B cell (primary cell): ENCODE data around the gene FFAR3. TPM values are rescaled to one million over a fixed set of nuclear protein-coding genes. Genes with fewer than 3 reads are reported as not detected.

Source experiments
- ATAC-seq: fragments of 200-7000 bp; cut with Tn5 transposase; one replicate; pipeline ENCODE4 v1.10.0; 2021; ENCODE audit warnings: low read depth, mild to moderate bottlenecking, moderate number of reproducible peaks, moderate library complexity
- CTCF ChIA-PET: fragments of 350-600 bp; sonication (Branson Sonifier 250); formaldehyde crosslinking; loops from one replicate; lab custom pipeline; 2021; ENCODE audit warnings: antibody characterized with exemption, inconsistent platforms; lab: Charles Lee
- POLR2A ChIA-PET: fragments of 350-600 bp; sonication (Branson Sonifier 250); formaldehyde crosslinking; loops from one replicate; lab custom pipeline; 2021; ENCODE audit warnings: antibody characterized with exemption; lab: Charles Lee
- DNase-seq: peaks from one replicate; pipeline ENCODE4 v3.0.0; 2013
- H2AFZ ChIP-seq: 2 replicates; pipeline ENCODE4 v1.6.1; 2012; ENCODE audit warnings: mild to moderate bottlenecking, low read depth, low read length; ENCODE audit not compliant: insufficient read depth, poor library complexity, severe bottlenecking
- H3K27ac ChIP-seq, 2 donors: 1 replicate in 1 of 2; 2 replicates in 1 of 2; pipeline ENCODE4 v1.5.1; 2012 to 2013; ENCODE audit warnings: low read length in 2 of 2, mild to moderate bottlenecking in 2 of 2, moderate library complexity in 1 of 2
- H3K27me3 ChIP-seq, 4 experiments: fragments of 200-600 bp in 1 of 4; sonication (generic) in 1 of 4; replicated peaks in 1 of 4; 1 replicate in 2 of 4; 2 replicates in 2 of 4; pipeline versions ENCODE4 v1.6.1 to v1.7.0; 2013 to 2016; ENCODE audit warnings: low read length in 3 of 4, mild to moderate bottlenecking in 2 of 4, mixed read lengths in 1 of 4, moderate library complexity in 1 of 4; ENCODE audit not compliant: insufficient read depth in 4 of 4, control insufficient read depth in 3 of 4; ENCODE audit errors: control extremely low read depth in 1 of 4
- H3K36me3 ChIP-seq, 2 experiments: replicated peaks in 1 of 2; 1 replicate in 1 of 2; 2 replicates in 1 of 2; pipeline versions ENCODE4 v1.6.1 to v1.7.1; 2013; ENCODE audit warnings: low read length in 1 of 2; ENCODE audit not compliant: insufficient read depth in 2 of 2, control insufficient read depth in 1 of 2; ENCODE audit errors: control extremely low read depth in 1 of 2, extremely low read depth in 1 of 2
- H3K4me1 ChIP-seq, 2 donors: fragments of 200-600 bp in 1 of 2; sonication (generic) in 1 of 2; 1 replicate in 1 of 2; 2 replicates in 1 of 2; pipeline versions ENCODE4 v1.5.1 to v1.6.1; 2013 to 2017; ENCODE audit warnings: low read length in 2 of 2; ENCODE audit not compliant: control insufficient read depth in 2 of 2, insufficient read depth in 2 of 2
- H3K4me2 ChIP-seq: replicated peaks from 2 replicates; pipeline ENCODE3; 2012; ENCODE audit warnings: mild to moderate bottlenecking, low read depth, low read length; ENCODE audit not compliant: poor library complexity, severe bottlenecking
- H3K4me3 ChIP-seq, 5 experiments: fragments of 200-600 bp in 1 of 5; sonication (generic) in 1 of 5; 1 replicate in 3 of 5; 2 replicates in 2 of 5; pipeline versions ENCODE4 v1.5.1 to v1.7.0; 2011 to 2016; ENCODE audit warnings: low read length in 4 of 5, mild to moderate bottlenecking in 4 of 5, low read depth in 2 of 5, control low read depth in 1 of 5, moderate library complexity in 1 of 5; ENCODE audit not compliant: insufficient read depth in 1 of 5; ENCODE audit errors: control extremely low read depth in 1 of 5, extremely low read depth in 1 of 5
- H3K79me2 ChIP-seq: fragments of 200-600 bp; sonication (generic); one replicate; pipeline ENCODE4 v1.6.0; 2016; ENCODE audit warnings: low read length; ENCODE audit not compliant: control insufficient read depth, insufficient read depth
- H3K9ac ChIP-seq: fragments of 200-600 bp; sonication (generic); 2 replicates; pipeline ENCODE4 v1.6.1; 2017; ENCODE audit warnings: mild to moderate bottlenecking, low read length, moderate library complexity
- H3K9me3 ChIP-seq, 3 donors: one replicate each; pipeline versions ENCODE4 v1.6.1 to v1.7.1; 2013; ENCODE audit warnings: low read length in 2 of 3; ENCODE audit not compliant: control insufficient read depth in 2 of 3, insufficient read depth in 1 of 3; ENCODE audit errors: control extremely low read depth in 1 of 3
- H4K20me1 ChIP-seq: 2 replicates; pipeline ENCODE4 v1.6.0; 2012; ENCODE audit warnings: mild to moderate bottlenecking, low read length; ENCODE audit not compliant: insufficient read depth, control insufficient read depth, poor library complexity, severe bottlenecking
- H3K27ac Mint-ChIP-seq: one replicate; pipeline ENCODE4 v1.8.0; 2021; ENCODE audit warnings: mixed read lengths
- H3K27me3 Mint-ChIP-seq: one replicate; pipeline ENCODE4 v1.8.0; 2021; ENCODE audit warnings: mixed read lengths
- H3K4me1 Mint-ChIP-seq: one replicate; pipeline ENCODE4 v1.8.0; 2021; ENCODE audit warnings: mixed read lengths
- H3K4me3 Mint-ChIP-seq: one replicate; pipeline ENCODE4 v1.8.0; 2021; ENCODE audit warnings: mixed read lengths
- H3K9me3 Mint-ChIP-seq: one replicate; pipeline ENCODE4 v1.8.0; 2022; ENCODE audit warnings: mixed read lengths; ENCODE audit not compliant: insufficient read depth
- EZH2 ChIP-seq: IDR thresholded peaks from 2 replicates; pipeline ENCODE4 v1.6.1; 2012; ENCODE audit warnings: borderline replicate concordance, low read depth, mild to moderate bottlenecking, moderate library complexity, low read length; ENCODE audit not compliant: insufficient read depth, poor library complexity, severe bottlenecking
- WGBS: methylation state at CpG from one replicate; pipeline ENCODE4 v1.1.5; 2013; ENCODE audit warnings: missing lambda C conversion rate; ENCODE audit not compliant: insufficient coverage; 5-methylcytosine and 5-hydroxymethylcytosine counted together
- intact Hi-C: fragments of 100-400 bp; cut with micrococcal nuclease; formaldehyde crosslinking; loops from one replicate; pipeline ENCODE4 v1.10.0; 2022
- polyA plus RNA-seq: library from polyadenylated mRNA; depleted of rRNA; stranded (reverse); fragments of >200 nt; gene quantifications from 2 replicates; pipeline ENCODE4 v1.2.3, GENCODE V29; 2012
- total RNA-seq, 2 donors: library from RNA; stranded (reverse); fragments of 120-200 nt in 1 of 2; gene quantifications; 1 replicate in 1 of 2; 2 replicates in 1 of 2; pipeline versions ENCODE4 v1.2.3 to v1.2.4, GENCODE V29; 2013 to 2022
- TF ChIP-seq, protein P1 (sequence below): fragments of 200-600 bp; IDR thresholded peaks from one replicate; pipeline ENCODE4 v1.8.0; 2022; ENCODE audit warnings: antibody characterized with exemption, mild to moderate bottlenecking

The FFAR3 gene
- total and polyA plus RNA-seq, 2 donors (not counting 1 experiment from before 2014, with no cell fraction given) = 0.63 TPM; not detected in 1

DNA sequence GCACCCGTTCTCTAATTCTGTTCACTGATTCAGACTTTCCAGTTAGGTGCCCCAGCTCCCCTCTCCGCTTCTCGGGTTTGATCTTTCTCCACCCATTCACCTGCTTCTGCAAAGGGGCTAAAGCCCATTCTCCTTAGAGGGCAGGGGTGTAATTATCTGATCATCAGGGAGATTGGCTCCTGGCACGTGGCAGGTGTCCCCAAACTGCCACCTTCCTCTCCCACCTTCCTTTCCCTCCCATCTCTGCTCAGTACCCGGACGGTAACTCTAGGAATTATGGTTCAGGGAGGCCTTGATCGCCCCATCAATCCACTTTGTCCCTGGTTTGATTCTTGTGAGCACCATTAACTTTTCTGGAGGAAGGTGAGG, 10.3 kb upstream of the FFAR3 start:
- Histone ChIP-seq H3K4me3 (no peak overlapping the region), H3K9ac (no peak overlapping the region), H3K27me3 (no peaks in the 10 kb centered on the region), H3K36me3 (peaks cover 0 to 41% of the 10 kb centered on the region in 2 experiments), H3K27ac (peak overlapping the region; percentile 60 to 92), H3K4me2 (peak overlapping the region; percentile 65), H3K79me2 (no peaks in the 10 kb centered on the region), H3K9me3 (peaks cover 0 to 10% (median 0%) of the 10 kb centered on the region in 3 donors), H3K4me1 (peaks cover 76 to 89% of the 10 kb centered on the region in 2 donors), H4K20me1 (peaks cover 34% of the 10 kb centered on the region), H2AFZ (no peak overlapping the region)
- no peaks in the 10 kb centered on the region for H3K9me3 Mint-ChIP-seq
- H3K4me1 Mint-ChIP-seq = peaks cover 76% of the 10 kb centered on the region
- WGBS = 0% methylated on average over 2 of the region's 7 CpGs
- ATAC-seq (no peak), DNase-seq (no peak)
- no peaks in the 10 kb centered on the region for H3K27me3 Mint-ChIP-seq
- H3K4me3 Mint-ChIP-seq = peak overlapping the region; percentile 82
- ChIA-PET POLR2A (interaction anchor here (0.6 to 3.1 kb wide), 14 partner anchors 13 to 207 kb away, joined by 3 to 12 read pairs (median 4); partner anchors contain the start of gene CD22), CTCF (interaction anchor here (0.7 to 13.5 kb wide), 18 partner anchors 9 to 201 kb away, joined by 3 to 234 read pairs (median 6); partner anchors contain the start of gene USF2)
- intact Hi-C loops = loop anchor here (1.0 to 10.0 kb wide), 7 partner anchors 18 to 367 kb away; partner anchors contain the start of genes HAMP and KMT2B
- TF ChIP-seq, protein P1, sequence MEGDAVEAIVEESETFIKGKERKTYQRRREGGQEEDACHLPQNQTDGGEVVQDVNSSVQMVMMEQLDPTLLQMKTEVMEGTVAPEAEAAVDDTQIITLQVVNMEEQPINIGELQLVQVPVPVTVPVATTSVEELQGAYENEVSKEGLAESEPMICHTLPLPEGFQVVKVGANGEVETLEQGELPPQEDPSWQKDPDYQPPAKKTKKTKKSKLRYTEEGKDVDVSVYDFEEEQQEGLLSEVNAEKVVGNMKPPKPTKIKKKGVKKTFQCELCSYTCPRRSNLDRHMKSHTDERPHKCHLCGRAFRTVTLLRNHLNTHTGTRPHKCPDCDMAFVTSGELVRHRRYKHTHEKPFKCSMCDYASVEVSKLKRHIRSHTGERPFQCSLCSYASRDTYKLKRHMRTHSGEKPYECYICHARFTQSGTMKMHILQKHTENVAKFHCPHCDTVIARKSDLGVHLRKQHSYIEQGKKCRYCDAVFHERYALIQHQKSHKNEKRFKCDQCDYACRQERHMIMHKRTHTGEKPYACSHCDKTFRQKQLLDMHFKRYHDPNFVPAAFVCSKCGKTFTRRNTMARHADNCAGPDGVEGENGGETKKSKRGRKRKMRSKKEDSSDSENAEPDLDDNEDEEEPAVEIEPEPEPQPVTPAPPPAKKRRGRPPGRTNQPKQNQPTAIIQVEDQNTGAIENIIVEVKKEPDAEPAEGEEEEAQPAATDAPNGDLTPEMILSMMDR = no peak
- TF ChIP-seq EZH2 = no peak
- peak overlapping the region; percentile 96 for H3K27ac Mint-ChIP-seq
